HL-60/S4 treated with phorbol 12-myristate 13-acetate at 8.2 ng/mL for 4 days and 3 days (cell line): ENCODE measurements around the gene RPL10A.
"Not testable (repeated sequence)": the region's sequence is repeated elsewhere in the genome, so short reads cannot be mapped to it uniquely, and the experiment has no call there.

Experiments
- in situ Hi-C: fragments of 300-500 bp; cut with MboI; formaldehyde crosslinking; loops from 2 replicates; pipeline ENCODE4 v1.15.0; 2022; ENCODE audit warnings: low sequenced_read_pairs

The RPL10A gene

GRCh38 chr6:35468181-35468979 lies at the start of gene RPL10A:
Gene RPL10A, plus strand, starts transcription at chr6:35468401. Its CDS starts 34 bp downstream, at chr6:35468435.
- in situ Hi-C loops = no loop called here

GRCh38 chr6:35419417-35419816 lies 48.8 kb upstream of the RPL10A start:
- in situ Hi-C loops = no loop called here

GRCh38 chr6:35419961-35420360 lies 48.2 kb upstream of the RPL10A start:
- in situ Hi-C loops = no loop called here

- in situ Hi-C loops = no loop called here
These were observed 42.9 kb upstream of the RPL10A start for GRCh38 chr6:35425284-35425683.

GRCh38 chr6:35426074-35426473 lies 42.1 kb upstream of the RPL10A start:
- in situ Hi-C loops = no loop called here

- in situ Hi-C loops = no loop called here
These were observed 40.8 kb upstream of the RPL10A start for GRCh38 chr6:35427435-35427834.

GRCh38 chr6:35427851-35428321 lies 40.3 kb upstream of the RPL10A start:
- in situ Hi-C loops = no loop called here

- in situ Hi-C loops = no loop called here
These were observed 39.6 kb upstream of the RPL10A start for GRCh38 chr6:35428421-35429149.

GRCh38 chr6:35429463-35429862 lies 38.7 kb upstream of the RPL10A start:
- in situ Hi-C loops = no loop called here

GRCh38 chr6:35432291-35432690 lies 35.9 kb upstream of the RPL10A start:
- in situ Hi-C loops = no loop called here

GRCh38 chr6:35432702-35433101 lies 35.5 kb upstream of the RPL10A start:
- in situ Hi-C loops = not testable (repeated sequence)

GRCh38 chr6:35435074-35435837 lies 32.9 kb upstream of the RPL10A start:
- in situ Hi-C loops = no loop called here

- in situ Hi-C loops = no loop called here
These were observed 31.9 kb upstream of the RPL10A start for GRCh38 chr6:35436071-35436857.

- in situ Hi-C loops = not testable (repeated sequence)
These were observed 29.7 kb upstream of the RPL10A start for GRCh38 chr6:35438378-35439065.

- in situ Hi-C loops = no loop called here
These were observed 28.9 kb upstream of the RPL10A start for GRCh38 chr6:35439308-35439707.

GRCh38 chr6:35441205-35441604 lies 27.0 kb upstream of the RPL10A start:
- in situ Hi-C loops = no loop called here

GRCh38 chr6:35441642-35442041 lies 26.6 kb upstream of the RPL10A start:
- in situ Hi-C loops = no loop called here

- in situ Hi-C loops = no loop called here
These were observed 25.5 kb upstream of the RPL10A start for GRCh38 chr6:35442693-35443092.

- in situ Hi-C loops = no loop called here
These were observed 24.7 kb upstream of the RPL10A start for GRCh38 chr6:35443341-35444030.
